HG03108 (cell line): ENCODE measurements around the gene HINFP.

Experiments used
- ATAC-seq: cut with Tn5 transposase; IDR thresholded peaks from one replicate; pipeline ENCODE4 v1.9.1; 2021; ENCODE audit warnings: moderate library complexity; ENCODE audit not compliant: unreplicated experiment

HINFP gene

DNA sequence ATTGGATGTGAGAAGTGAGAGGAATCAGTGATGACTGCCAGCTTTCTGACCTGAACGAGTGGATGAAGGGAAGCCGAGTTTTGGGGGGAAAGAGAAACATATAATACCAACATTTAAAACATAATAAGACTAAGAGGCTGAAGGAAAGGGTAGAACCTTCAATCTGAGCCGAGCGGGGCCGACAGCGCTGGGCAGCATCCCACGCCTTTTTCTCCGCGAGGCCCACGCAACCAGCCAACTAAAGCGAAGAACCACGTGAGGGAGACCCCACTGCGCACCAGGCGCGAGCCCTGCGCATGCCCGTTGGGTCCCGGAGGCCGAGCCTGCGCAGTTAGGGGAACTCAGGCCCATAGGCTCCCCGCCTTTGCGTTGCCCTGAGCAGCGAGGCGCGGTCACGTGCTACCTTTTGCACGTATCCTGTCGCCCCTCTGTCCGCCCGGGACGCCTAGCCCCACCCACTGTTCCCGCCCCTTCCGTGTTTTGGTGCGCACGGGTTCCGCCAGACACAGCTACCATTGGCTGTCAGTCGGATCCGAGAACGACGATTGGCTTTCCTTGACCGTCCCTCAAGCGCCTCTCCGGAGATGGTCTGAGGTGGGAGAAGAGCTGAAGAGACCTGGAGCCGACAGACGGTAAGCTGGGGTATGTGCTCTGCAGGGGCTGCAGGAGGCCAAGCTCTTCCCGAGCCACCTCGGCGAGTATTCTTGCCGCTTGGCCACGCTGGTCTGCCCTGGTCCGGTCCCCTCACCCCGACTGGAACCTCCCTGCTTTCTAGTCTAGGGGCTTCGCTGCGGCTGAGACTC is at the start of gene HINFP:
Gene HINFP, plus strand, starts transcription at position 573 of the 803 bp plus-strand sequence. CDS start 5,365 bp downstream, outside the sequence.
- peak; percentile 96 for ATAC-seq

DNA sequence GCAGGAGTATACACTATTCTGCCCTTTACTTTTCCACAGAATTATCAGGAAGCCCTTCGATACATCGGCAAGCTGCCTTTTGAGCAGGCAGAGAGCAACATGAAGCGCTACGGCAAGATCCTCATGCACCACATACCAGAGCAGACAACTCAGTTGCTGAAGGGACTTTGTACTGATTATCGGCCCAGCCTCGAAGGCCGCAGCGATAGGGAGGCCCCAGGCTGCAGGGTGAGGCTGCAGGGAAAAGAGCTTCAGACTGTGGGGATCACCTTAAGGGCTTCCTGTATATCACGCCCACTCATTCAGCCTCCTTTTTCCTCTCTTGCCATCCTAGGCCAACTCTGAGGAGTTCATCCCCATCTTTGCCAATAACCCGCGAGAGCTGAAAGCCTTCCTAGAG is 43.5 kb upstream of the HINFP start:
- ATAC-seq, result no peak

- no peak for ATAC-seq
These were observed 42.5 kb upstream of the HINFP start for GRCh38 chr11:119078675-119079420.

GRCh38 chr11:119081682-119082260 is 39.6 kb upstream of the HINFP start:
- no peak for ATAC-seq

DNA sequence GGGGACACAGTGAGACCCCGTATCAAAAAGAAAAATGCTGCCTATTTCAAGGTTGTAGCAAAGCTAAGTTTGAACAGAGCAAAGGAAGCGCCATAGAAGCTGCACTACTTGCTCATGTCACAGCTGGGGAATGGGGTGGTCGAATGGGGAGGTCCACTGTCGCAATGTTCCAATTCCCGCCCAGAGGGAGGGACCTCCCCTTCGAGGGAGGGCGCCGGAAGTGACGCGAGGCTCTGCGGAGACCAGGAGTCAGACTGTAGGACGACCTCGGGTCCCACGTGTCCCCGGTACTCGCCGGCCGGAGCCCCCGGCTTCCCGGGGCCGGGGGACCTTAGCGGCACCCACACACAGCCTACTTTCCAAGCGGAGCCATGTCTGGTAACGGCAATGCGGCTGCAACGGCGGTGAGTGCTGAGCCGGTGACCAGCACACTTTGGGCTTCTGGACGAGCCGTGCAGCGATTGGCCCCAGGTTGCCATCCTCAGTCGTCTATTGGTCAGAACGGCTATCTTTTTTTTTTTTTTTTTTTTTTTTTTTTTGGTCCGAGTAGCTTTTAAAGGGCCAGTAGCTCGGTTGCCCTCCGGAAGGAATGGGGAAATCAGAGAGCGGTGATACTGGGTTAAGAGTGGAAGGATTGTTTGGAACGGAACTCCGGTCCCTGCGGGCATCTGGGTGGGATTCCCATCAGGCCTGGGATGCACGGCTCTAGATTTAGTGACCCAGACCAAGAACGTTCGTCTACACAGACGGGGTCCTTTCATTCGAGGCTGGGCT is 36.5 kb upstream of the HINFP start, which contains the start of gene HMBS:
Gene HMBS, plus strand, starts transcription at position 219 of the 774 bp plus-strand sequence. Its CDS starts 153 bp downstream, at position 372.
- ATAC-seq, result peak; percentile 86

- peak; percentile 4 for ATAC-seq
These were observed 35.9 kb upstream of the HINFP start for GRCh38 chr11:119085437-119085847.

DNA sequence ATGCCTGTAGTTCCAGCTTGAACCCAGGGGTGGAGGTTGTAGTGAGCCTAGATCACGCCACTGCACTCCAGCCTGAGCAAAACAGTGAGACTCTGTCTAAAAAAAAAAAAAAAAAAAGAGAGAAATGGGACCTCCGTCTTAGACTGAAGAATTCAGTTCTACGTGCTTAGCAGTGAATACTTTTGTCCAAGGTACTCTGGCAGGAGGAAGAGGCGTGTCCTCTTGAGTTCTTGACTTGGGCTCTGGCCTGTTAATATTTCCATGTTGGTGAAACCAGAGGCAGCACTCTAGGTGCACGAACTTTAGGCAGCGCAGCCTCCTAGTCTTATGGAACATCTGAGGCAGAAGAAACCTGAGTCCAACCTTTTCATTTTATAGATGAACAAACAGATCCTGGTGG is 34.3 kb upstream of the HINFP start:
- ATAC-seq, result no peak

DNA sequence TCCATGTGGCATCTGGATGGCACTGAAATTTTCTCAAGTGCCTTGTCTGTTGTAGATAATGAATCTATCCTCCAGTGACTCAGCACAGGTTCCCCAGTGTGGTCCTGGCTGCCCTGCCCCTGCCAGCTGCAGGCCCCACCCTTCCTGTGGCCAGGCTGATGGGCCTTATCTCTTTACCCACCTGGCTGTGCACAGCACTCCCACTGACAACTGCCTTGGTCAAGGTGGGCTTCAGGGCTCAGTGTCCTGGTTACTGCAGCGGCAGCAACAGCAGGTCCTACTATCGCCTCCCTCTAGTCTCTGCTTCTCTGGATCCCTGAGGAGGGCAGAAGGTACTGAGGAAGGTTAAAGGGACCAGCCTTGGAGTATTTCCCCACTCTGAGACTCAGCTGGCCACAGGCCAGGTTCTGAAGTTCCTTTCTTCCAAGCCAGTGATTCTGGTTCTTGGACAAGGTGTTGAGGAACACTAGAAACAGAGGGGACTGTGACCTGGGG is 33.6 kb upstream of the HINFP start:
- ATAC-seq, result no peak

DNA sequence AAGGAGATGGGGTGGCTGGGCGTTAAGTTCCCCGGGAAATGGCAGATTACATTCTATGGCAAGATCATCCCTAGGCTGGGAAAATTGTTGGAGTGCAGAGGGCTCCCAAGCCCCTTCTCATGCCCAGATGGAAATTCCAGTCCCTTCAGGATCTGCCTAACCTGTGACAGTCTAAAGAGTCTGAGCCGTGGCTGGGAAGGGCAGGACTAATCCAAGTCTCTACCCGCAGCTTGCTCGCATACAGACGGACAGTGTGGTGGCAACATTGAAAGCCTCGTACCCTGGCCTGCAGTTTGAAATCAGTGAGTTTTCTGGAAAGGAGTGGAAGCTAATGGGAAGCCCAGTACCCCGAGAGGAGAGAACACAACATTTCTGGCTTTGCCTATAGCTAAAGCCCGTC is 33.0 kb upstream of the HINFP start:
- no peak for ATAC-seq

GRCh38 chr11:119089319-119089718 is 32.1 kb upstream of the HINFP start:
- ATAC-seq, result no peak

DNA sequence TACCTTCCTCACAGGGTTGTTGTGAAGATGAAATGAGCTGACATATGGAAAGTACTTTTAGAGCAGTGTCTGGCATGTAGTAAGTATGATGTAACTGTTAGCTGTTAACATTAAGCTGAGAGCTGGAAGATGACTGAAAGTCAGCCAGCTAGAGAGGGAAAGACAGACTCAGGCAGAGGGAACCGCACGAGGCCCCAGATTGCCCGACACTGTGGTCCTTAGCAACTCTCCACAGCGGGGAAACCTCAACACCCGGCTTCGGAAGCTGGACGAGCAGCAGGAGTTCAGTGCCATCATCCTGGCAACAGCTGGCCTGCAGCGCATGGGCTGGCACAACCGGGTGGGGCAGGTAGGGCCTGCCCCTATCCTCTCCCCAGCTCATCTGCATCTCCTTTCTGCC is 30.2 kb upstream of the HINFP start:
- ATAC-seq, result no peak

DNA sequence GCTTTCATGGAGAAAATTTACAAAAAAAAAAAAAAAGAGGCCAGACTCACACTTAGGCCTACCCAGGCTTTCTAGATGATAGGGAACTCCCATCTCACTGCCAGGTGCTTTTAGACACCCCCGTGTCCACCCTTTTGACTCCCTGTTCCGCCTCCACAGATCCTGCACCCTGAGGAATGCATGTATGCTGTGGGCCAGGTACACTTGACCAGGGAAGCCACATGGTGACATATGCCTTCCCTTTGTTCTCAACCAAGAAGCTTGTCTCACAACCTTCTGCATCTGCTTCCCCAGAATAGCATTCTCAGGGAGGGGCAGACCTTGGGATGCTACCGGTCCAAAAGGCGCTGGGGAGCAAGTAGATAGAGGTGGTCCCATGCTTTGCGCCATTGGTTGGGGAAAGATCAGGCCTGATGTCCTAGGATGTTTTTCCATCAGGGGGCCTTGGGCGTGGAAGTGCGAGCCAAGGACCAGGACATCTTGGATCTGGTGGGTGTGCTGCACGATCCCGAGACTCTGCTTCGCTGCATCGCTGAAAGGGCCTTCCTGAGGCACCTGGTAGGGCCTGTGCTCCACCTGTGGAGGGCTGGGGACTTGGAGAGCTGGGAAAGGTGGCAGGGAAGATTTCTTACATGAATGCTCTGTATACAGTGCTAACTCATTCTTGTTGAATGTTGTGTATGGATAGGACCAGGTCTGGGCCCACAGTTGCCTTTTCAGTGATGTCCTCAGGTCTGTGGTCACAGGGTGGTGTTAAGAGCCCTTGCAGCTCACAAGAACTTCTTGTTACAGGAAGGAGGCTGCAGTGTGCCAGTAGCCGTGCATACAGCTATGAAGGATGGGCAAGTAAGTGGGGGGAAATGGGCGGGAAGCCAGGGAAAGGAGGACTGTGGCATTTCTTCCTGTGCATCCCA is 29.2 kb upstream of the HINFP start:
- ATAC-seq, result no peak

- no peak for ATAC-seq
These were observed 28.2 kb upstream of the HINFP start for GRCh38 chr11:119092880-119093842.

GRCh38 chr11:119093942-119094815 is 27.2 kb upstream of the HINFP start:
- no peak for ATAC-seq

- ATAC-seq, result peak; percentile 29
These were observed 26.6 kb upstream of the HINFP start for GRCh38 chr11:119094816-119095065.

DNA sequence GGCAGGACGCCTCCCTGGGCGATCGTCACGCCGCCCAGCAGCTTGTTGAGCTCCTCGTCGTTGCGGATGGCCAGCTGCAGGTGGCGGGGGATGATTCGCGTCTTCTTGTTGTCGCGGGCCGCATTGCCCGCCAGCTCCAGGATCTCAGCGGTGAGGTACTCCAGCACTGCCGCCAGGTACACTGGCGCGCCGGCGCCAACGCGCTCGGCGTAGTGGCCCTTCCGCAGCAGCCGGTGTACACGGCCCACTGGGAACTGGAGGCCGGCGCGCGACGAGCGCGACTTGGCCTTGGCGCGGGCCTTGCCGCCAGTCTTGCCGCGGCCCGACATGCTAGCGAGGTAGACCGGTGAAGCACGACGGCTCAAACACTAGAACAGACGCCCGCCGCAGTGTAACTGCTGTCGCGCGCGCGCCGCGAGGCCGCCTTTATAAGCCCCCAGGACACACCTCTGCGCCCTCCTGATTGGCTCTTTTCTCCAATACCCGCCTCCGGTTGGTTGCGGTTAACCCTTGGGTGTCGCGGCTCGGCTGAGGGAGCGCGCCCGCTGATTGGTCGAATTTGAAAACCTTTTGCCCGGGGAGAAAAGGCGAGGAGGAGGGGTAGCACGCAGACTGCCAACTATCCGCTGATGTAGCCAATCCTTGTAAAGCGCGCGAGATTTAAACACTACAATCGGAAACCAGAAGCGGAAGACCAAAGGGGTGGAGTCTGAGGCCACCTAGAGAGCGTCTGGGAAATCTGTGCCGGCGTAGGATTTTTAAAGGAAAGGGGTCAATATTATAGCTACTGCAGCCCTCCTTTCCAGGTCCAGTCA is 26.1 kb upstream of the HINFP start:
- ATAC-seq, result peak; percentile 76

DNA sequence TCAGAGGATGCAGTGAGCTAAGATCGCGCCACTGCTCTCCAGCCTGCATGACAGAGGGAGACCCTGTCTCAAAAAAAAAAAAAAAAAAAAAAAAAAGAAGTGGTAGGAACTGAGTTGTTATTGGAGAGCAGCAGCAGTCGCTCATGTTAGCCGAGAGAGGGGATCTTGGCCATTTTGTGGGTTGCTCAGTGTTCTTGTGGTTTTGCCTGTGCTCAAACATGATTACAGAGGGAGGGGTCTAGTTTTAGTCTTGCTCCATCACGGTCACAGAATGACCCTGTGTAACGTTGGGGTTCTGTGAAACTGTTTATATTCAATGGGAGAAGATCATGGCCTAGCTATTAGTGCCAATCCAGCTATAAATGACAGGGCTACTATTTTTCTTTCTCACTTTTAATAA is 21.7 kb upstream of the HINFP start:
- no peak for ATAC-seq
